GM15510 (cell line): ENCODE data around the gene RNASE4.

Experiments used
- POLR2A ChIP-seq: IDR thresholded peaks from 3 replicates; pipeline ENCODE4 v1.6.1; 2011; ENCODE audit warnings: borderline replicate concordance; ENCODE audit not compliant: insufficient read length; ENCODE audit errors: extremely low read depth

The RNASE4 gene

DNA sequence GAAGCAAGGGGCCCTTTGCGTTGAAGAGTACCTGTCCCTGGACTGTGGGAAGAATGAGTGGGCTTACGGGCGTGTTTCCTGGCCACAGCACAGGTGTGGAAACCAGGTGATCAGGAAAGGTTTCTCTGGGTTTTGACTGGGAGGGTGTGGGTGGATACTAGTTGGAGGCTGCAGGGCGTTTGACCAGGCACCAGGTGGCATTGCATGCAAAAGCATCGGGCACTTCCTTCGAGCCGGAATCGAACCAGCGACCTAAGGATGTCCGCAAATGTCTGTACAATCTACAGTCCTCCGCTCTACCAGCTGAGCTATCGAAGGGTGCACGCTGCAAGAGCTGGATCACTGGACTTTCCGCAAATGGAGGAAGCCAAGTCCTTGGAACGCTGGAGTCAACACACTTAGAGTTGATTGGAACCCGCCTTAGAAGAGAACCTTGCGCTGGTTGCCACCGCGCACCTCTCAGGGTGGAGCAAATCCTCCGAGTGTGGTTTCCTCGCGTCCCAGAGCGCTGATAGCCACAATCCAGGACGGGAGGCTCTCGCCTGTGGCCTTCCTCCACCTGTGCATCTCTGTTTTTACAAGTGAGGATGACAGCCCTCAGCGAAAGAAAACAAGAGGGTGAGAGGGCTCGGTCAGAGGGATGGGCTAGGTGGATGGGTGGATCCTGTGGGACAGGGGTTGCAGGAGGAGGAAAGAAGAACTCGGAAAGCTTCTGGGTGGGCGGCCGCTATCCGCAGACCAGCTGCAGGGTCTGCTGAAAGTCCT lies 21.2 kb upstream of the RNASE4 start:
- no peak for TF ChIP-seq POLR2A

DNA sequence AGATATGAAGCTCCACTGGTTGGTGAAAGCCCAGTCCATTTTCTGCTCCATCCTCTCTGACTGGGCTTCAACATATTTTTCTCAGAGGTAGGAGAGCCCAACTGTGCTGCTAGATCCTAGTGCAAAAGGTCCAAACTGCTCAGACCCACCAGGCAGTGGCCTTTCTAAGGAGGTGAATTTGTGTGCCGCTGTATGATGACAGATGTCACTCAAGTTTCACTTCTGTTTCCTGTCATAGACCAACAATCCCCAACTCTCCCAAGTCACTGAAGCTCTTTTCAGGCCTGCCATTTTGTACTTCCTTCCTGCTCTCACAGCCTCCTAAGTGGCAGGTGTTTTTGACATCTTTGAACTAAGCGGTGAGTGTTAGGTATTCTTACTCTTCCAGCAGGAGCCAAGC lies 16.4 kb upstream of the RNASE4 start:
- TF ChIP-seq POLR2A, result peak; percentile 28

DNA sequence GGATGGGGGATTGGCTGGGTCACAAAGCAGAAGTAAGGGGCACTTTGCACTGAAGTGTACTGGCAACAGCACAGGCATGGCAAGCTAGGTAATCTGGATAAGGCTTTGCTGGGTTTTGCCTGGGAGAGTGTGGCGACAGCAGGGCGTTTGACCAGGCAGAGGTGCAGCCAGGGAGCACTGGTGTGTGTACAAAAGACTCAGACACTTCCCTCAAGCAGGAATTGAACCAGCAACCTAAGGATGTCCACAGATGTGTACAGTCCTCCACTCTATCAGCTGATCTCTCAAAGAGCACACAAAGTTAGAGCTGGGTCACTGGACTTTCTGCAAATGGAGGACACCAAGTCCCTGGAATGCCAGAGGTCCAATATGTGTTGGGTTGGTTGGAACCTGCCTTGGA lies 15.4 kb upstream of the RNASE4 start:
- no peak for TF ChIP-seq POLR2A

DNA sequence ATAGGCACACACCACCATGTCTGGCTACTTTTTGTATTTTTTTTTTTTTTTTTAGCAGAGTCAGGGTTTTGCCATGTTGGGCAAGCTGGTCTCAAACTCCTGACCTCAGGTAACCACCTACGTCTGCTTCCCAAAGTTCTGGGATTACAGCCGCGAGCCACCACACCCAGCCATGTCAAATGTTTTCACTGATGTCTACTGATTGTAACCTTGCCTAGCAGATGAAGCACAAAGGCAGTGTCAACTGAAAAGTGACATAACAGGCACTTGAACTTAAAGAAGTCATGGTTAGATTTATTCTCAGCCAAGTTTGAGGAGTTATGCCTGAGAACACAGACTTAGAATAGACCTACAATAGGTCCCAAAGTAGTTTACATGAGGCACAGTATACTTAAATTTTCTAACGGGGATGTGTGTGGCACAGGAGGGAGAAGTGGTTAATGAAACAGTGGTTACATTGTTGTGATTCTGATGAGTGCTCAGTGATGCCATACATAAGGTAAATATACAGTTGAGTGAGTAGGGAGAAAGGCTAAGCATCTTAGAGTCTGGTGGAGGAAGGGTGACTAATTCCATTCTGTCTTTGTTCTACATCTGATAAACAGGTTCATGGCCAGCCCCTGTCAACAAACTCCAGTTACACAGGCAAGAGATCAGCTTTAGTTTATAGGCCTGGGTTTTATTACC lies 12.6 kb upstream of the RNASE4 start:
- TF ChIP-seq POLR2A, result no peak

DNA sequence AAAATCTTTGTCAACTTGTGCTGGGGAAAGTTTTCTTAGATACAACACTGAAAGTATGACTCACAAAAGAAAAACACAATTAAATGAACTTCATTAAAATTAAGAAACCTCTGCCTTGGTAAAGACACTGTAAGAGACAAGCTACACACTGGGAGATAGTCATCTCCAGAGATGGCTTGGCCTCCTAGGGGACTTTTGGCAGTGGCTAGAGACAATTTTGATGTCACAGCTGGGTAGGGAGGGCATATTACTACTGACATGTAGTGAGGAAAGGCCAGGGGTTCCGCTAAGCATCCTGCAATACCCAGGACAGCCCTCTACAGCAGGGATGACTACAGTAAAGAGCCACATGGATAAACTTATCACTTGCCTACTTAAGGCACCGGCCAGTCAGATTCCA lies 8.7 kb upstream of the RNASE4 start:
- TF ChIP-seq POLR2A, result no peak

DNA sequence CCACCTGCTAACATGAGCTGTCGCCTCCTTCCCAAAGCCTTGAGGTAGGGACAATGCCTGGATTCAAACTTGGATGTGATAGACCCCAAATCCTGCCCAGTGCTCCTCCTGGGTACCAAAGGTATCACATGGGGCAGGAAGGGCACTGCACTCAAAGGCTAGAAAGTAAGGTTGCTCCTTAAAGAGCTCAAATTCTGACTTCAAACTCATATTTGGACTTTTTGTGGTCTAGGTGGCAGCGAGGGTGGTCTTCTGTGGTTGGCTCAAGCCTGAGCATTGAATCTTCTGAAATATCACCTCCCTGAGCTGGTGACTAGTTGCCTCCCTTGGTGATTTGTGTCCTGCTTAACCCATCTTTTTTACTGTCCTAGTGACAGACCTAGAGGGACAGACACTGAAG lies 8.3 kb upstream of the RNASE4 start:
- no peak for TF ChIP-seq POLR2A

DNA sequence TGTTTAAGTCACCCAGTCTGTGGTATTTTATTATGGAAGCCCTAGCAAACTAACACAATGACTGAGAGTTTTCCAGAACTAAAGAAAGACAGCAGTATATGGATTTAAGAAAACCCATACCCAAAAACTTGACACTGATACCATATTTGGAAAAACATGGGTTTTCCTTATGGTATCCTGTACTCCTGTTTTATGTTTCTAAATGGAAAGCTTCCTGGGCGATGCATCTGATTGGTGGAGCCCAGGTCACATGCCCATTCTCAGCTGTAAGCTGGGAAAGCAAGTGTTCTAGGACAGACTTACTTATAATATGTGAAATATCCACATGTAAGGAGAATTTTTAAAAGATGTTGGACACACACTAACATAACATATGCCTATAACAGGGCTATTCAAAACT lies 4.5 kb upstream of the RNASE4 start:
- TF ChIP-seq POLR2A, result no peak

DNA sequence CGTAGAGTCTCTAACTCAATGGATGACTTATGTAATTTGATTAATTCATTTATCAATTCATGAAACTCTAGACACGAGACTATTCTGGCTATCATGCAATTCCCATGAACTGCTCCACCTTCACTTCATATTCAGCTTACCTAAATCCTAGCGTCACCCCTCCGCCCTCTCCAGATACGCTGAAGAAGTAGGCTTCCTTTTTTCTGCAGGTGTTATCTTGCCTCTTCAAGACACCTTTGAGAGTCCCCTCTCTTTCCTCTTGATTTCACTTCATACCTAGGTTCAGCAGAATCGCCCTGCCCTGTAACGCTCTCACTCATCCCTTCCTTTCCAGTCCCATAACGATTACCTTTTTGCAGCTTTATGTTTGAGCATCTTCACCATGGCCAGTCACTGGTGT lies 4.0 kb upstream of the RNASE4 start:
- no peak for TF ChIP-seq POLR2A

DNA sequence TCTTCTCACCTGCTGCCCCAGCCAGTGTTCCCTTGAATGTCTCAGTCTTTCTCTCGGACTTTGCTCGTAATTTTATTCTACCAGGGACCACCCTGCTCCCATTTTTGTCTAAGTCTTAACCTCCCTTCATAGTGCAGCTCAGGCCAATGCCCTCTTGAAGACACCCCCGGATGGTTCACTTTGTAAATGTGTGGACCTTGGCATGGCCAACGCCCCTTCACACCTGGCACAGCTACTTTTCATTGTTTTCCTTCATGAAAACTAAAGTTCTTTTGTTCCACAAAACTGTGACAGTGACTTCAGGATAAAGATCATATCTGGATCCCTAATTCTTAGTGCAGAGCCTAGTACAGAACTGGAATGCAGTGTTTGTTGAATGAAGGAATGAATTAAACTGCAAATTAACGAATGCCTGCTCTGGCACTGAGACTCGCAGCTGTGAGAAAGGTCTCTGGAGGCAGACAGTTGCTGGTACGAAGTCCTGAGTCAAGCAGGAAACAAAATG lies 3.5 kb upstream of the RNASE4 start:
- TF ChIP-seq POLR2A, result no peak

DNA sequence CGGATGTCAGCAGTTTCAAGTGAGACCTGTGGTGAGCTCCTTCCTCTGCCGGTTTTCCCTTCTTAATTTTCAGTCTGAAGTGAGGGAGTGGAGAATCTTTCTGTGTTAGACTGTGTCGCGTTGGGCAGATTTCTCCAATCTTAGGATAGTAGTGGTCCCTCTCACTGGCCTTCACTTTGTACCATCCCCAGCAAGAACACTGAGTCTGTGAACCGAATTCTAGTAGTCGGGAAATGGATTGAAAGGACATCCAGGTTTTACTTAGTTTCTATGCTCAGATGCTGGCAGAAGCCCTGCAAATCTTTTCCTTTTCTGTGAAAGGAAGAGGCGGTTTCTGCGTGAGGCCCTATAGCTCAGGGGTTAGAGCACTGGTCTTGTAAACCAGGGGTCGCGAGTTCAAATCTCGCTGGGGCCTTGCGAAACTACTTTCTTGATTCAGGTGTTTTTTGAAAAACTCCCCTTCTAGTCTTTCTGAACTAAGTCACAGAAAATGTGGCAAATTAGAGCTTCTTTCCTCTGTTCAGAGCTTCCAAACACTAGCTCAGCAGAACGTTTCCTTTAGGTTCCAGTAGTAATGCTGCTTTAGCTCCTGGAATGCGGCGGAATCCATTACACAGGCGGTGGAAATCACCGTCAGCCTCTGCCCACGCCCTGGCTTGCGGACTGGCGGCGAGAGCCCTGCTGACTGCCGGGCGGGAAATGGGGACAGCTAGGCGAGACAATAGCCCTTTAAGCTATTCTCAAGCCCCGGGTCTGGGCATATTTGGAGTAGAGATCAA lies 2.8 kb upstream of the RNASE4 start:
- peak; percentile 31 for TF ChIP-seq POLR2A

DNA sequence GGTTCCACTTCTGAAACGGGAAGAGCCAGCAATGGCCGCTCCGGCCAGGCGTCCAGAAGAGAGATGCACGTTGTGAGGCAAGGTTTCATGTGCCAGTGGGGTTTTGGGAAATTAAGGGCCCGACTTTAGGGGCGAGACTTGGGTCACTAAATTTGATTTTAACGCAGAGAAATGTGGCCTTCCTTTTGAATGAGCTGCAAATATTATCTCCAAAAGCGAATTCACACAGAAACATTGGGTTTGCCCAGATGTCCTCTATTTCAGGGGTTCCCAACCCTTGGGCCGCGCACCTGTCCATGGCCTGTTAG lies 2.3 kb upstream of the RNASE4 start:
- TF ChIP-seq POLR2A, result no peak

DNA sequence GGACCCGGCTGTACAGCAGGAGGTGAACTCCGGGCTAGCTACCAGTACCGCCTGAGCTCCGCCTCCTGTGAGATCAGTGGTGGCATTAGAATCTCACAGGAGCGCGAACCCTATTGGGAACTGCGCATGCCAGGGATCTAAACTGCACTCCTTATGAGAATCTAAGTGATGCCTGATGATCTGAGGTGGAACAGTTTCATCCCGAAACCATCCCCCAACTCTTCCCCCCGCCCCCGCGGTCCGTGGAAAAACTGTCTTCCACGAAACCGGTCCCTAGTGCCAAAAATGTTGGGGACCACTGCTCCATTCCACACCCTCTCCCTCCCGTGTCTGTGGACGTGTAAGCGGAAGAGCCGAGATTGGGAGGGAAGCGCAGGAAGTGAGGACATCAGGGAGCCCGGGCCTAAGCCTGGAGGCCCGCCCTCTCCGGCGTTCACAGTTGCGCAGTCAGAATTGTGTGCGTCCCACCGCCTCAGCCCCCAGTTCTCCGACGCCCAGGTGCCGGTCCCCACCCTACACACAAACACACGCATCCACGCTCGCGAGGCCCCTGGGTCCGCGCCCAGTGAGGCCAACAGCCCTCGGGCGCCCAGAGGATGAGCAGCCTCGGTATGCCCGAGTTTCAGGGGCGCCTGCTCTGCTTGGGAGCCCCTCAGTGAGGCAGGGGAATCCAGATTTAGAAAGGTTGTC lies 1.8 kb upstream of the RNASE4 start:
- peak; percentile 77 for TF ChIP-seq POLR2A

DNA sequence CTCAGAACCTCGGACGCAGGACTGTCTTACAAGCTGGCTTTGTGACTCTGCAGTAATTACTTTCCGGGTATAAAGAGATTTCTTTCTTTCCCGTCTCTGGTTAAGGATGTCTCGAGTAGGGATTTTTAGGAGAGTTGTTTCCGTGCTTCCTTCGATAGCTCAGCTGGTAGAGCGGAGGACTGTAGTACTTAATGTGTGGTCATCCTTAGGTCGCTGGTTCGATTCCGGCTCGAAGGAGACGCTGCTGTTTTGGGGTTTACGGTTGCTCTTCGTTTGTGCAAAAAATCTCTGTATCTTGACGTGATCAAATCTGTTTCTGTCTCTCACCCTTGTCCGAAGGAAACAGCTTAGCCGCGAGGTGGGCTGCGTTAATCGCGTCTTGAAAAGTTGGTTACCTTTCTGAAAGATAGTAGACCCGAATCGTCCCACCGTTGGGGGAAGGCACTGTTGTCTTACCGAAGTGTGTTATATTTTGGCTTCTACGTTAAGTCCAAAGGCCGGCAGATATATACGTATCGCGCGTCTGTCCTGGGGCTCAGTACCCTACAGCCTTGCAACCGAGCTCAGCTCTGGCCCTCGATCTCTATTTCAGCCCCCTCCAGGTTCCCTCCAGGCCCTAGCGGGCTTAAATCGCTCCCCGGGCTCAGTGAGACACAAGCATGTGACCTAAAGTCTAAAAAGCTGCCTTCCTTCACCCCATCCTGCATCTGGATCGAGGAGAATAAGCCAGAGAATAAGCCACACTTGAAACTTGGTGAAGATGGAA lies 1.1 kb upstream of the RNASE4 start:
- TF ChIP-seq POLR2A, result no peak
